GM18909 (cell line): ENCODE data around the gene TRAF1.

Experiments used
- ATAC-seq: cut with Tn5 transposase; IDR thresholded peaks from one replicate; pipeline ENCODE4 v1.9.1; 2021; ENCODE audit warnings: mild to moderate bottlenecking; ENCODE audit not compliant: unreplicated experiment, poor library complexity

Gene TRAF1

DNA sequence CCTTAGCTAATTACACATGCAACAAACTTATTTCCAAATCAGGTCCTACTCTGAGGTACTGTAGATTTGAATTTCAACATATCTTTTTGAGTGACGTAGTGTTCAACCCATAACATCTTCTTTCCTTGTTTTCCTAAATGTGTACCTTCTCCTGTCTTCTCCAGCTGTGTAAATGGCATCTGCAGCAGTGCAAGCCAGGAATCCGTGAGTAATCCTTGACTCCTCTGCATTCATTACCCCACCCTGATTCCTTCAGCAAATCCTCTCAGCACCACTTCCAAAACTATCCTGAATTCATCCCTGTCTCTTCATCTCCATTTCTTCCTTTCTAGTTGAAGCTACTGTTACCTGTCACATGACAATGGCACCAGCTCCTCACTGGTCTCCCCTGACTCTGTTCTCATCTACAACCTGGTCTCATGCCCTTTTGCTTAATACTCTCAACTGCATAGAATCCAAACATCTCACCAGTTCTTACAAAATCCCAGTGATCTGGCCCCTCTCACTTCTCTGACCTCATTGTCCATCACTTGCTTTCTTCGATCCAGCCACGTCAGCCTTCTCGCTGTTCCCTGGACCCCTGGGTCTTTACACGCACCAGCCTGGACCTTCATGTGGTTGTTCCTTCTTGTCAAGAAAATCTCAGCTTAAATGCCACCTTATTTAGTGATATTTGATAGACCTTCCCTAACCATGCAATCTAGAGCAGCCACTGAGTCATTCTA is 14.6 kb upstream of the TRAF1 start:
- no peak for ATAC-seq

DNA sequence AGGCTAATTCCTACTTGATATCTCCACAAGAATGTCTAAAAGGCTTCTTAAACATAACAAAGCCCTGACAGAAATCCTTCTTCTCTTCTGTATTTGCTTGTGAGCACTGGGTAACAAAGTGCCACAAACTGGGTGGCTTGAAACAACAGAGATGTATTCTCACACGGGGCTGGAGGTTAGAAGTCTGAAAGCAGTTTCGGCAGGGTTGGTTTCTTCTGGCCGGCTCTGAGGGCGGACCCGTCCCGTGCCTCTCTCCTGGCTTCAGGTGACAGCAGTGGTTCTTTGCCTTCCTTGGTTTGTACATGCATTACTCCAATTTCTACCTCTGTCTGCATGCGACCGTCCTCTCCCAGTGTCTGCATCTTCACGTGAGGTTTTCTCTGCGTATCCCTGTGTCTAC is 14.0 kb upstream of the TRAF1 start:
- ATAC-seq = no peak

DNA sequence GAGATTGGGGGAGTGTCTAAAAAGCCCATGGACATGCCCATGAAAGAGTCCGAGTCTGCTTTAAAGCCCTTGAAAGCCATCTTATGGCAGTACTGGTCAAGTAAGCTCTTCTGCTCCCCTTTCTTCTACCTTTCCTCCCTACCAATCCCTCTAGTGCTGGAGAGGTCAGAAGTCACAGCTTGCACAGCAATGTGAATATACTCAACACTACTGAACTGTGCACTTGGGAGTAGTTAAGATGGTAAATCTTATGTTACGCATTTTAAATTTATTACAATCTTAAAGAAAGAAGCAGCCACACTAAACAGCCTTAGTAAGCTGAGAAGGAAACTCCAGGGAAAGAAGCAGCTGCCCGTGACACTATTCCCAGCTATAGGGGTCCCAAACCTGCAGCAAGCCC is 12.3 kb upstream of the TRAF1 start:
- no peak for ATAC-seq

DNA sequence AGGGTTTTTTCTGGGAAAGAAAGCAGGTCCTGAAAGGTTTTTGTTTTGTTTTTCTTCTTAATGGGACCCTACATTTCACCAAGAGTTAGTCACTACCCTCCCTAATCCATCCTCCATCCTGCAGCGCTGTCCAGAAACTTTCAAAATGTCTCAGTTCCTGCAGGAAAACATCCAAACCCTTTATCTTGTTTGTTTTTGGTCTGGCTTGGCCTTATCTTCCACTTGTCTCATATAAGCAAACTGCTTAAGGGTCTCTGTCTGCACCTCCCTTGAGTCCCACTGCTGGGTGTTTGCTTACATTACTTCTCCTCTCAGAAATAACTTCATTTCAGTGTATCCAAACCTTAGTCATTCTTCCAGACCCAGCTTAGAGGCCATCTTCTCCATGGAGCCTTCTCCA is 11.0 kb upstream of the TRAF1 start:
- no peak for ATAC-seq

DNA sequence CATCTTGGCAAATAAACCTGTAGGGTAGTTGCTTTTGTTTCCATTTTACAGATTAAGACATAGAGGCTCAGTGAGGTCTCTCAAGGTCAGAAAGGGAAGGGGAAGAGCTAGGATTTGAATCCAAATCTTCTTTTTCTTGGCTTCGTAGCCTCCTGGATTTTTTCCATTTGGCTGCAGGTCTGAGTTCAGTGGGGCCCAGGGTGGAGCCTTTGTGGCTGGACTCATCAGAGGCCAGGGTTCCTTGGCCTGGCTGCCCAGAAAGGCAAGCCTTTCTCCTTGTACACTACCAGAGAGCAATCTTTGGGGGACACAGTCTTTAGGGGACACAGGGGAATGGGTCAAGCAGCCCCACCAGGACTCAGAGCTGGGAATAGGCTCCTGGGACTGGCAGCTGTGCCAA is 10.5 kb upstream of the TRAF1 start:
- ATAC-seq = no peak

DNA sequence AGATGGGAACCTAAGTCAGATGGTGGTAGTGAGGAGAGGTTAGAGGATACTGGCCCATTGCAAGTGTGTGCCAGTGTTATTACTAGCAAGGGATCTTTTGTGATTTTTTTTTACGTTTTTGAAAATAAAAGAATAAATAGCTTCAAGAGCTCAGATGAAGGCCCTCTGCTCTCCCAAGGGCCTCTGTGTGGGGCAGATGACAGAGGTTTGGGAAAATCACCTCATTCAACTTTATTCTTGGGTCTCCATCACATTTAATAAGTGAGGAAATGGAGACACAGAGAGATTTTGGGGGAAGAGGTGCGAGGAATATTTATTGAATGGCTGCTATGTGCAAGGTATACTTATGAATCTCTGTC is 10.1 kb upstream of the TRAF1 start:
- ATAC-seq = no peak

DNA sequence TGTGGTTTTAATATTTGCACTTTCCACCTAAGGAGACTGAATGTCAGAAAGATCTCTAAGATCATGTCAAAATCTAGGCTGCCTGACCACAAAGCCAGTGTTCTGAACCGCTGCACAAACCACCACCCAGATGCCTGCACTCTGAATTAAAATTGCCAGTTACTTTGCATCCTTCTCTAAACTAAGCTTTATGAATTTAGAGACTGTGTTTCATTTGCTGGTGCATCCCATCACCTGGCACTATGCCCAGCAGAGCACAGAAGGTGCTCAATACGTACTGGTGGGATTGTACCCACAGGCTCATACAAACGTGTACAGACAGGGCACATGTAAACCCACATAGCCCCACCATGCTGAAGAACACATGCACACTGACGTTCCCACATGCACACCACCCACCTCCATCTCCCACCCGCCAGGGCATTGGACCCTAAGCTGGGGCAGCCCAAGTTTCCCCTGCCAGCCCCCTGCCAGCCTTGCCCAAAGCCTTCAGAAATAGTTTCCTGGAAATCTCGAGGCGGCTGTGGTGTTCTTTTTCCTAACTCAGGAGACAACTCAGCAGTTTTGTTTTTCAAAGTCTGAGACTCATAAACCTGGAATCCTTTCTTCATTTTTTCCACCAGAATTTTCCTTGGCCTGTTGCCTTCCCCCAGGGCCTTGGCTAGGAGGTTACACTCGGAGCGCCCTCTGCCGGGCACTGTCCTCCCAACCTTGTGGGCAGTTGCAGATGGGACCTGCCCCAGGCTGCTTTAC is 9.6 kb upstream of the TRAF1 start:
- peak; percentile 43 for ATAC-seq

DNA sequence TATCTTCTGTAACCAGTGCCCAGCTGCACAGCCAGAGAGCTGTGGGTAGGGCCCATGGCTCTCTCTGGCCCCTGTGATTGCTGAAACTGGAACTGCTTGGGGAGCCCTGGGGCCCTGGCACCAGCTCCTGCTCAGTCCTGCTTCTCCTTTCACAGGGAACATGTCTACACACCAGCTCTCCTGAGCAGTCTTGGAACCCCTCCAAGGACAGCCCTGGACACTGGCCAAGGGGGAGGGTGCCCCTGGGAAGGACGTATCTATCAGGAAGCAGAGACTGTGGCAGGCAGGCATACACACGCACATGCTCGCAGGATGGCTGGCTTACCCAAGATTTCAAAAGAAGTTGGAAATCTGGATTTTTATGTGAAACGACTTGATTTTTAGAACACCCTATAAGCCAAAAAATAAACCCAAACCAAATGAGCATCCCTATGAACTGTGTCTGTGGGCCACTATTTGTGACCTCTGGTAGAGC is 8.8 kb upstream of the TRAF1 start:
- ATAC-seq = no peak

DNA sequence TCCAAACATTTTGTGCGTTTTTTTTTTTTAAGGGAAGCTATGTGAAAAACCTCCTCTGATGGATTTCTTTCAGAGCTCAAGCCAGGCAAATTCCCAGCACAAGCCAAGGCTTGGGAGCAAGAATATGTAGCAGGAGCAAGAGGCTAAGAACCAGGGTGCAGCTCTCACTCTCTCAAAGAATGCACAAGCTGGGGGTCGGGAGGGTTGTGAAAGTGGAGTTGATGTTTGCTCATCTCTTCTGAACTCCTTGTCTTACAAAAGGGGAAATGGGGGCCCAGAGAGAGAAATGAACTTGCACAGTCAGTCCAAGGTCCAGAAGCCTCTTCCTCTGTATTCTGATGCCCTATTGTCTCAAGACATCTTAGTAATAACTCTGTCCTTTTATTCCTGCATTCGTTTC is 7.7 kb upstream of the TRAF1 start:
- ATAC-seq = no peak

DNA sequence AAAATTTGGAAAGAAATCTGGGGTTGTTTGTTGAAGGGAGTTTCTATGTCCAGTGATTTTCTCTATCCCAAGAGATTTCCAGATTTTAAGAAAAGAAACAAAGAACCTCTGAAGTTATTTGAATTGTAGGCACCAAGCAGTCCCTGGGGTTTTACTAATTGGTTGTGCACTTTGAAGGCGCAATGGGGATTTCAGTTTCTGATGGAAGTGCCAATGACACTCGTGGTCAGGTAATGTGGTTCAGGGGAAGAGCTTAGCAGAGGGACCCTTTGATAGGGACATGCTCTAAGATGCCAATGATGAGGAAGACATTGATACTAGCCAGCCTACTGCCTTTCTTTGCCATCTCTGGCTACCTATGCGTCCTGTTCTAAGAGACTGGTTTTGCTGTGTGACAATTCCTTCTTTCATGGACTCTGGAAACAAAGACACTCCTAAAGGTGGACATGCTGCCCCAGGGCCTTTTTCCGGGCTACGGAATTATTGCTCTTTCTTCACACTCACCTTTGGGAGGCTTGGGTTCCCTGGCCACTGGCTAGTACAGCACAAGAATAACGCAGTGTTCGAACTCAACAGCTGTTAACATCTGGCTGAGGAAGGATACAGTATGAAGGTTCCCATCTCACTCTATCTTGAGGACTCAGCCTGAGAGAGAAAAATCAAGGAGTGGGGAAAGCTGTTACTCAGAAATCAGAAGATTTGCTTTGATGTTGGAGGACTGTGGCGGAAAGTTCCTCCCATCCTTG is 6.9 kb upstream of the TRAF1 start:
- ATAC-seq = no peak

DNA sequence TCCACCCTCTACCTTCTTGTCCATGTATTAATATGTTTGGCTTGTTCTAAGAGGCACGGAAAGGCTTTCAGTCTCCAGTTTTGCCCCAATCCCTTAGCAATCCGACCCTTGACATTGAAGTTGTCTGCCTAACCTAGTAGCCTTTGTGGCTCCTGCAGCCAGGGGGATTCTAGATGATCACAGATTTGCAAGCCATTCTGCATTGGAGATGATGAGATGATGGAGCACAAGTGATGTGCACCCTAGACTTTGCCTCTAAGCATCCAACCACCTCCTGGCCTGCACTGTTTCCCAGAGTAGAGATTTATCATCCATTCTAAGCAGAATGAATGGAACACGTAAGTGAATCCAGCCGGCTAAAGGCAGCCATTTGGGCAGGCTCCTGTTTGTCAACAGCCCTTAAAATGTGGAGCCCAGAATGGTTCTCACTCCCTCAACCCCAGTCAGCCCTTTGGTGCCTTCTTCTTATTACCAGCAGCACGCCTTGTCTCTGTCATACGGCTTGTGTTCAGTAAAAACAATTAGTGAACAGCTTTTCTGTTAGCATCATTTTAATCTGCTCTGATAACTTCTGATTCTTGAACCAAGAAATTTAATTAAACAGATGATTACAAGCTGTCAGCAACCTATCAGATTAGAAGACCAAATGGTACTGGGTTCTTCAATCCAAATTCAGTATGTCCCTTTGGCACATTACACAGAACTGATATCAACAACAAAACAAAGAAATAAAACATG is 5.7 kb upstream of the TRAF1 start:
- ATAC-seq = peak; percentile 0

DNA sequence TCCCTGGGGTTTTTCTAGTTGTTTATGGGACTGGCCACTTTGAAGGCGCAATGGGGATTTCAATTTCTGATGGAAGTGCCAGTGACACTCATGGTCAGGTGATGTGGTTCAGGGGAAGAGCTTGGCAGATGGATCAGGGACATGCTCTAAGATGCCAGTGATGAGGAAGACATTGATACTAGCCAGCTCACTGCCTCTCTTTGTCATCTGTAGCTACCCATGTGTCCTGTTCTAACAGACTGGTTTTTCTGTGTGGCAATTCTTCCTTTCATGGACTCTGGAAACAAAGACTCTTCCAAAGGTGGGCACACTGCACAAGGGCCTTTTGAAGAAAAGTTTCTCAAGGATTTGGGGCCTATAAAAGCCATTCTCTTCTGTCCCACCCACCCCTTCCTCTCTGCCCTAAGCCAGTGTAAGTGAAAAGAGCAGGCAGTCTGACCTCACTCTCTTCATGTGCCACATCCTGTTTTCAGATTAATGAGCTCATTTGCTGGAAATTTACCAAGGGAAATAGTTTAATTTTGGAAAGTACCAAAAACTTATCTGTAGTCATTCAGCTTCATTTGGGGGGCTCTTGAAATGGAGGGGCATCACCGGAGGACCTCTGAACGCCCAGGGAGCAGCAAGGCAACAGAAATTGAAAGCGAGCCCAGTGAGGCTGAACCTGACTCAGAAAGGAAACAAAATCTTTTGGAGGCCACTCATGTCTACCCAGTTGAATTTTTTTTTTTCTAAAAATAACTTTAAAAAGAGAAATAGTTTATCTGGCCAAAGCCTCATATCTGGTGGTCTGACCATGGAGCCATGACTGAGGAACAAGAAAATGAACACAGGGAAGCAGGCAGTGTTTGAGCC is 4.9 kb upstream of the TRAF1 start:
- ATAC-seq = peak; percentile 54

DNA sequence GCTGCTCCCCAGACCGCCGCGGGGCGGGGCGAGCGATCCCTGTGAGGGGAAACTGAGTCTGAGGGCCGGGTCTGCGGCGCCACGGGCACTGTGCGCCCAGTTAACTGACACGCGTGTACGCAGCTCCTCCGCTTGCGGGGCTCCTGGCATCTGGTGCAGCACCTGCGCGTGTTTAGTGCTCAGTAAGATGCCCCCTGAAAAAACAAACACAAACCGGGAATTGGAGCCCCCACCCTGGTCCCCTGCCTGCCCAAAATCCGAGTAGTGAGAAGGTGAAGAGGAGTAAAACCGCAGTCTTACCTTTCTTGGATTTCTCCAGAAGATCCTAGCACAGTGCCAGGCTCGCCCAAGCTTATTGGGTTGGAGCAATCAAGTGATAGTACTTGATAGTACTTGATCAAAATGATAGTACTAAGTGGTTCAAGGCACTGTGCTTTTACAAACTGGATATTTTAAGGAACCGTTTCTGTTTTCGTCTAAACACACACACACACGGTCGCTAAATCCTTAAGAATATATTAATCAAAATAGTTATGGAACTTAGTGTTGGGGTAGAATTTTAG is 2.7 kb upstream of the TRAF1 start:
- no peak for ATAC-seq

DNA sequence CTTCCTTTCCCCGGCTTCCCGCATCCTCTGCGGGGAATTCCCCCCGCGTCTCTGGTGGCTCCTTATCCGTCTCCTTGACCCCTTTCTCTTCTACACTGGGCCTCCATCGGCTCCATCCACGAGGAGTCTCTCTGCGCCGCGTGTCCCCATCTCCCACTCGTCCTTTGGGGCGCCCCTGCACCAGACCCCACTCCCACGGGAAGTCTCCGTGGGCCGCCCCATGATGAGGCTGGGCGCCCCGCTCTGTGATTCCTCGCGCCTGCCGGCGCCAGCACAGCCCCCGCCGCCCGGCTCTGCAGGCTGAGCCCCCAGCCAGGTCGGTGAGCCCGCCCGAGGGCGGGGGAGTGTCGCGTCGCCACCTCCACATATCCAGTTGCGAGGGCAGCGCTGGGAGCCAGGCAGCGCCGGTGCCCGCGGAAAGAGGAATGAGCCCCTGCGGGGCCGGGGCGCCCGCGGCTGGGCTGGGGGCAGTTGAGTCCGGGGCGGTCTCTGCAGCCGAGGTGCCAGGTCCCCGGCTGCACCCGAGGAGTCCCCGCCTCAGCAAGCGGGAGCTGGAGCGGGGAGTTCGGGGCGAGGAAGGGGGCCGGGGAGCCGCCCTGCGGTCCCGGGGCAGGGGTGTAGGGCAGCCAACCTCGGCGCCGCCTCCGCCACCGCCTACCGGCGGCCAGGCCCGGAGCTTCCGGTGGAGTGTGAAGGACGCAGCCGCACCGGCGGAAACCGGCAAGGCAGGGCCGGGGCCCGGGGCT is 2.1 kb upstream of the TRAF1 start:
- peak; percentile 37 for ATAC-seq

DNA sequence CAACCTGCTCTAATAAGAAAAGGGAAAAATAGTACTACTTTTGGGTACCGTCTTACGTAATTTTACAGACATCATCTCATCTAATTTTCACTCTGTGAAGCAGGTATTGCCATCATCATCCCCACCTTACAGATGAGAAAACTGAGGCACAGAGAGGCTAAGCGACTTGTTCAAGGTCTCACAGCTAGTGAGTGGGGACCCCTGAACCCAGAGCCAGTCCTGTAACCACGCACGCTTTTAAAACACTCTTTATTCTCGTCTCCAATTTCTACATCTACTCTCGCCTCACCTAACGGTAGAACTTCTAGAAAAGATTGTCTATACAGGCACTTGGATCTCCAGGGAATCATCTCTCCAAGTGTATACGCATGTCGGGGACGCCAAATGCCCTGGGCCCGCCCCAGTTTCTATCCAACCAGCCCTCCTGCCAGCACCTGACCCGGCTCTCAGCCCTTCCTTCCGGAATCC is 1.5 kb upstream of the TRAF1 start:
- ATAC-seq = no peak

DNA sequence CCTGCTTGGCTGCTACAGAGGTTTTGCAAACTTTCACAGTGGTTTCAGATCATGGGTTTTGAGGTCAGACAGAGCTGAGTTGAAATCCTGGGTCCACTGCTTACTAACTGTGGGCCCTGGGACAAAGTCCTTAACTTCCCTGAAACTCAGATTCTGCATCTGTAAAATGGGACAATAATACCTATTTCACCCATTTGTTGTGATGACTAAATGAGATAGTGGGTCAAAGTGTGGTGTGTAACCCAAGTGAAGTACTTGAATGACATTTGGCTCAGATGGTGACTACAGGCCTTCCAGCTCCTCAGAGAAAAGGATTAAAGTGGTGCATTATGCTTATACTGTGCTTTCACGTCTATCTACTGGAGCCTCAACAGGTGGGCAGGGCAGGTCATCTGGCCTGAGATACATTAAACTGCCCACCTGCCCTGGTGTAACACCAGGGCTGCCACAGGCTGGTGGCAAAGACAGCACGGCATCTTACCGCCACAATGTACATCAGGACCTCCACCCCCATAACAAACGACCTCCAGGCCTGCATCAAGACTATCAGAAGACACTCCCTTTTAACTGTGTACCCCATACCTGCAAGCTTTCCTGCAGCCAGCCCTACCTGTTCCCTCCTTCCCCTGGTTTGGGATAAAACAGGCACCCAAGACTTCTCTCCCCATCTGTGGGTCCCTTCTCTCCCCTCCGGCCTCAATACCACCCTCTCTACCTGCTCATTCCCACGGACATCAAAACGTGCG is 846 bp upstream of the TRAF1 start:
- no peak for ATAC-seq

DNA sequence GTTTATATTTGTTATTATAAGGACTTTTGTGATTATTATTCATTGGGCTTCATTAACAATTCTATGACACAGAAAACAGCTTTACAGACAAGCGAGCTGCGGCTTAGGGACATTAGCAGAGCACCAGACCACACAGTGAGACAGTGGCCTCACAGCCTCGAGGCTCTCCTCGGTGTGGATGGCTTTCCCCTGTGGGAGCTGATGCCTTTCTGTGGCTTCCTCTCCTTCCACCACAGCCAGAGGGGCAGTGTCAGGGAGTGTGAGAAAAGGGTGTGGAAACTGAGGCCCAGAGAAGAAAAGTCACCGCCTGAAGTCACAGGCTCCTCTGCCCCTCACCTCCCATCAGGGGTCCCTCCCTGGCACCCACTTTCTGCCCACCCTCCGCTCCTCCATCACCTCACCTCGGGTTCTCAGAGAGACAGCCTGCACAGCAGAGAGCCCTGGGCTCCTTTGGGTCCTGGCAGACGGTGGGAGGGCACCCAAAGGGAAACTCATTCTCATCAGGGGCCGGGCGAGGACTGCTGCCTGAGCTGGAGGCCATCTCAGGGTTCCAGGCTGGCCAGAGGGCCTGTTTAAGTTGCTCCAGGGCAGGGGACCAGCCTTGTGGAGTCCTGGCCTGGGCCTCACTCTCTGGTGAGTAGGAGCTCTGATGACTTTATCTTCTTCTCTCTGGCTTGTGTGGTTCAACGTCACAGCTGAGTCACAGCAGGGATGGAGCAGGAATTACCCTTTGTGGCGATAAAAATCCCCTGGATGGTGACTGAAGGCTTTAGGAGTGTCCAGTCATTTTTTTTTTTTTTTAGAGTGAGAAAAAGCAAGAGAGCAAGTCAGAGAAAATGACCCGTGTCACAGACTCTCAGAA is 830 bp downstream of the TRAF1 start:
- peak; percentile 44 for ATAC-seq
